Measurements from ENCODE around the gene CEBPG.

CEBPG gene

DNA sequence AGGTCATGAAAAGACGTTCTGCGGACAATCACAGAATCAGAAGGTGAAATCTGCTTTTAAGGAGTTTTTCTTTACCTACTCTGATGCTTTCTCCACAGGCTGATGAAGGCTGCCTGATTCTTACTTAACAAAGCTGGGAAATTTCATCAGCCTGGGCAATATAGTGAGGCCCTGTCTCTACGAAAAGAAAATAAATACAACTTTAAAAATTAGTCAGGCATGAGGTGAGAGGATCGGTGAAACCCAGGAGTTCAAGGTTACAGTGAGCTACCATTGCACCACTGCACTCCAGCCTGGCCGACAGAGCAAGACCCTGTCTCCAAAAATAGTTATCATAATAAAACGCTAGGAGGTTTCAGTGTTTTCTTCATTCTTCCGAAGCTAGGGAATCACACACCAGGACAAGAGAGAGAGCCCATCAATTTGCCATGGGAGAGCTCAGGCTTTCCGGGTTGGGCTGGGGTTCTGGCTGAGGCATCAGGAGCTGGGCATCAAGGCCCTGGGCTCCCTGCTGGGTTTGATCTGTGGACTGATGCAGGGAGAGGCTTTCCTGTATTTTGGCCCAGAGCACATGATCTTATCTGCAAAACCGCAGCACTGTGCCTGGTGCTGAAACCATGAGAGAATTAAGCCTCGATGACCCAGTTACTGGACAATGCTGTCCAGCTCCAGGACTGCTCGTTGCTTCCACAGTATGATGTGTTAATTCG is 25.1 kb upstream of the CEBPG start:
- TF ChIP-seq, protein P1, sequence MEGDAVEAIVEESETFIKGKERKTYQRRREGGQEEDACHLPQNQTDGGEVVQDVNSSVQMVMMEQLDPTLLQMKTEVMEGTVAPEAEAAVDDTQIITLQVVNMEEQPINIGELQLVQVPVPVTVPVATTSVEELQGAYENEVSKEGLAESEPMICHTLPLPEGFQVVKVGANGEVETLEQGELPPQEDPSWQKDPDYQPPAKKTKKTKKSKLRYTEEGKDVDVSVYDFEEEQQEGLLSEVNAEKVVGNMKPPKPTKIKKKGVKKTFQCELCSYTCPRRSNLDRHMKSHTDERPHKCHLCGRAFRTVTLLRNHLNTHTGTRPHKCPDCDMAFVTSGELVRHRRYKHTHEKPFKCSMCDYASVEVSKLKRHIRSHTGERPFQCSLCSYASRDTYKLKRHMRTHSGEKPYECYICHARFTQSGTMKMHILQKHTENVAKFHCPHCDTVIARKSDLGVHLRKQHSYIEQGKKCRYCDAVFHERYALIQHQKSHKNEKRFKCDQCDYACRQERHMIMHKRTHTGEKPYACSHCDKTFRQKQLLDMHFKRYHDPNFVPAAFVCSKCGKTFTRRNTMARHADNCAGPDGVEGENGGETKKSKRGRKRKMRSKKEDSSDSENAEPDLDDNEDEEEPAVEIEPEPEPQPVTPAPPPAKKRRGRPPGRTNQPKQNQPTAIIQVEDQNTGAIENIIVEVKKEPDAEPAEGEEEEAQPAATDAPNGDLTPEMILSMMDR (IDR thresholded peaks at IDR 0.05; ENCODE audit: low read depth, low read length) = no peak
- H3K4me3 ChIP-seq (ENCODE audit: low read depth, low read length) = no peak overlapping the region
- no peak for DNase-seq (ENCODE audit: low read depth, low spot score)
- in situ Hi-C loops (cut with HindIII; ENCODE audit: low sequenced_read_pairs) = no loop called here

DNA sequence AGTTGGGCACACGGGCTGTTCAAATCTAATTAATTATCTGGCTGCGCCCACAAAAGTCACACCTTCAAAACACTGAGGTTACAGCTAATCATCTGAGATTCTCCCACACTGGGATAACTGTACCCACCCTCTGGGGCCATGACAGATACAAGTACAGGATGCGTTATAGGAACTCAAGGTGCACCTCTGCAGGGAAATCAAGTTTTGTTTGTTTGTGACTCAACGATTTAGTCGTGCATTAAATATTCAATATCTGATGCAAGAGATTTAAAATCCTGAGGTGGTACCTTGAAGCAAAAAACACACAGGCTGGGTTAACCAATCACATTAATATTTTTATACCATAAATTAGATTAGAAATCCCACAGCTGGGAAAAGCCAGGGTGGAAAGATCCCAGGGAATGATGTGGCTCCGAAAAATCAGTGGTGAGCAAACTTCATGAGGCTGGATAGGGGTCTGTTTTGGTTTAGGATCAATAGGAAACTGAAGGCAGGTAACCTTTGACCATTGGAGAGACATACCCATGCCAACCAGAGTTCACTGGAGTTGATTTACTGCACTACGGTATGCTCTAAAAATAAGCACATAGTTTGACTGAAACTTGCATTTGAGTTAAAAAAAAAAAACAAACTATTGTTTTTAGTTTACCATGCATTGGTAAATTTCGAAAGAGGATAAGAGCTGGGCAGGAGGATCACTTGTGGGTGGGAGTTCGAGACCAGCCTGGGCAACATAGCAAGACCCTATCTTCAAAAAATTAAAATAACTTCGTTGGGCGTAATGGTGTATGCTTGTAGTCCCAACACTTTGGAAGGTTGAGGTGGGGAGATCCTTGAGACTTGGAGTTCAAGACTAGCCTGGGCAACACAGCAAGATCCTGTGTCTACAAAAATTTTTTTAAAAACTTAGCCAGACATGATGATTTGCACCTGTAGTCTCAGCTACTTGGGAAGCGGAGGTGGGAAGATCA is 23.9 kb upstream of the CEBPG start:
- TF ChIP-seq, protein P1 (IDR thresholded peaks at IDR 0.05; ENCODE audit: low read depth, low read length) = no peak
- H3K4me3 ChIP-seq (ENCODE audit: low read depth, low read length) = no peak overlapping the region
- no peak for DNase-seq (ENCODE audit: low read depth, low spot score)
- in situ Hi-C loops (cut with HindIII; ENCODE audit: low sequenced_read_pairs) = no loop called here

DNA sequence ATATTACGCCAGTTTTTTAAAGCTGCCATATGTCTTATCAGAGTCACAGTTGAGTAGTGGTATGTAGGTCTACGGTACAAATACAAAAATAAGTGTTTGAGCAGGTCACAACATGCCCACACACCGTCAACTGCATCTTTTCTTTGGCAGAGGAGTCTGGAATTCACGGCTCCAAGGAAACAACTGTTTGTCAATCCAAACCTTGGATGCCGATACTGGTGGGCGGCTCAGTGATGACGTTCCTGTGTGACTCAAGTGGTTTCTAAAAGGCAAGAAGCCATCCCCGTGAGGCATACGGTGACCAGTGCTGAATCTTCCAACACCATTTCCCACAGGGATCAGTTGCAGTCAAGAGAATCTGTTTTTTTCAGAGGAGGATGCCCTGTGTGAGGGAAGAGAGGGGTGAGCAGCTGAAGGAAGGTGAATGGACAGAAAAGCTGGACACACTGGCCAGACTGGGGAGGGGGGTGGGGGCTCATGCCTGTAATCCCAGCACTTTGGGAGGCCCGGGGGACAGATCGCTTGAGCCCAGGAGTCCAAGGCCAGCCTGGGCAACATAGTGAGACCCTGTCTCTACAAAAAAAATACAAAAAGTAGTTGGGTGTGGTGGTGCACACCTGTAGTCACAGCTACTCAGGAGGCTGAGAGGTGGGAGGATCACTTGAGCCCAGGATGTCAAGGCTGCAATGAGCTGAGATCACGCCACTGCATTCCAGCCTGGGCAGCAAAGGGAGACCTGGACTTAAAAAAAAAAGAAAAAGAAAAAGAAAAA is 22.8 kb upstream of the CEBPG start:
- in situ Hi-C loops (cut with HindIII; ENCODE audit: low sequenced_read_pairs) = no loop called here
- DNase-seq (ENCODE audit: low read depth, low spot score) = peak; percentile 35
- no peak overlapping the region for H3K4me3 ChIP-seq (ENCODE audit: low read depth, low read length)
- TF ChIP-seq, protein P1 (IDR thresholded peaks at IDR 0.05; ENCODE audit: low read depth, low read length) = no peak

DNA sequence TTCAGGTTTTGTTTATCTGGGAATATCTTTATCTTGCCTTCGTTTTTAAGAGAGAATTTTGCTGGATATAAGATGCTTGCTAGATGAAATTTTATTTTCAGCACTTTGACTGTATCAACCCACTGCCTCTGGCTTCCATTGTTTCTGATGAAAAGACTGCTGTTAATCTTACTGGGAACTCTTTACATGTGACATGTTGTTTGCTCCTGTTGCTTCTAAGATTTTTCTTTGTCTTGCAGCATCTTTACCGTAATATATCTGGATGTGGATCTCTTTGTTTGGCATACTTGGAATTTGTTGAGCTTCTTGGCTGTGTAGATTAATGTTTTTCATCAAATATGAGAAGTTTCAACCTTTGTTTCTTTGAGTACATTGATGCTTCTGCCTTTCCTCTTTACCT is 18.0 kb upstream of the CEBPG start:
- in situ Hi-C loops (cut with HindIII; ENCODE audit: low sequenced_read_pairs) = no loop called here
- H3K4me3 ChIP-seq (ENCODE audit: low read depth, low read length) = no peak overlapping the region
- DNase-seq (ENCODE audit: low read depth, low spot score) = no peak
- TF ChIP-seq, protein P1 (IDR thresholded peaks at IDR 0.05; ENCODE audit: low read depth, low read length) = no peak

DNA sequence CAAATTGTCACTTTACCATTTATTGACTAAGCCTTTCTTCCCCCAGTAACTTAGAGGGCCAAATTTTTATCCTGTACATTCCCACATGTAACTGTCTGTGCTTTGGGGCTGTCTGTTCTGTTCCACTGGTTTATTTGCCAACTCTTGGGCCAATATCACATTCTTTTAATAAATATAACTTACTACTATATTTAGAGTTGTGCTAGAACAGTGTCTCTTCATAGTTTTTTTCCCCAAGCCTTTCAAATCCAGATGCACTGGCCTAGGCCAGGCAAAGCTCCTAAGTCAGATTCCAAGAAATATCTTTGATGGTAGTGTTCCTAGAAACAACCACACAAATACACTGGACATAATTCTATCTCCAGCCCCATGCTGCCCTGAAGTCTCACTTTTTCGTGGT is 16.0 kb upstream of the CEBPG start:
- H3K4me3 ChIP-seq (ENCODE audit: low read depth, low read length) = no peak overlapping the region
- DNase-seq (ENCODE audit: low read depth, low spot score) = no peak
- TF ChIP-seq, protein P1 (IDR thresholded peaks at IDR 0.05; ENCODE audit: low read depth, low read length) = no peak
- in situ Hi-C loops (cut with HindIII; ENCODE audit: low sequenced_read_pairs) = no loop called here

DNA sequence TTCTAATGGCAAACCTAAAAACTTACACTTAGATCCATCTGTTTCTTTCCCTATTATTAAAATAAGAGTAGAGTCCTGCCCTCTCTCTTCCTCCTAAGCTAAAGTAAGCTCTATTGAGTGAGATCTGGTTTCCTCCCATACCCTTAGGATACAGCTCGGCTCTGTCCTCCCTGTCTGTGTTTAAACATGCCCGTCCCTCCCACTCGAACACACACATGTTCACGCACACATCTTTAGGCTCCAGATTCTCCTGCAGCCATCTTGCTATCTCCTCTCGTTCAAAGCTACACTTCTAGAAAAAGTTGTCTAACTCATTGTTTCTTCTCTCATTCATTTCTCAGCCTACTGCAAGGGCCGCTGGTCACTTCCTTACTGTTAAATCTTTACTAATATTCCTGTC is 15.1 kb upstream of the CEBPG start:
- in situ Hi-C loops (cut with HindIII; ENCODE audit: low sequenced_read_pairs) = no loop called here
- TF ChIP-seq, protein P1 (IDR thresholded peaks at IDR 0.05; ENCODE audit: low read depth, low read length) = no peak
- no peak for DNase-seq (ENCODE audit: low read depth, low spot score)
- H3K4me3 ChIP-seq (ENCODE audit: low read depth, low read length) = no peak overlapping the region
